C4-2B (cell line): Measurements from ENCODE around the gene ZBTB24.

ENCODE experiments used
- H3K27ac ChIP-seq: fragments of 450-650 bp; 2 replicates; pipeline ENCODE4 v1.5.1; 2017
- ZFX ChIP-seq: fragments of 450-650 bp; IDR thresholded peaks from 2 replicates; pipeline ENCODE4 v1.6.1; 2017
- TF ChIP-seq, protein P1 (sequence below): fragments of 450-650 bp; conservative IDR thresholded peaks from 2 replicates; pipeline ENCODE4 v1.5.1; 2017; ENCODE audit warnings: mild to moderate bottlenecking

ZBTB24 gene

GRCh38 chr6:109420751-109421150, 62.3 kb downstream of the ZBTB24 start:
- H3K27ac ChIP-seq, result no peak overlapping the region
- TF ChIP-seq, protein P1, sequence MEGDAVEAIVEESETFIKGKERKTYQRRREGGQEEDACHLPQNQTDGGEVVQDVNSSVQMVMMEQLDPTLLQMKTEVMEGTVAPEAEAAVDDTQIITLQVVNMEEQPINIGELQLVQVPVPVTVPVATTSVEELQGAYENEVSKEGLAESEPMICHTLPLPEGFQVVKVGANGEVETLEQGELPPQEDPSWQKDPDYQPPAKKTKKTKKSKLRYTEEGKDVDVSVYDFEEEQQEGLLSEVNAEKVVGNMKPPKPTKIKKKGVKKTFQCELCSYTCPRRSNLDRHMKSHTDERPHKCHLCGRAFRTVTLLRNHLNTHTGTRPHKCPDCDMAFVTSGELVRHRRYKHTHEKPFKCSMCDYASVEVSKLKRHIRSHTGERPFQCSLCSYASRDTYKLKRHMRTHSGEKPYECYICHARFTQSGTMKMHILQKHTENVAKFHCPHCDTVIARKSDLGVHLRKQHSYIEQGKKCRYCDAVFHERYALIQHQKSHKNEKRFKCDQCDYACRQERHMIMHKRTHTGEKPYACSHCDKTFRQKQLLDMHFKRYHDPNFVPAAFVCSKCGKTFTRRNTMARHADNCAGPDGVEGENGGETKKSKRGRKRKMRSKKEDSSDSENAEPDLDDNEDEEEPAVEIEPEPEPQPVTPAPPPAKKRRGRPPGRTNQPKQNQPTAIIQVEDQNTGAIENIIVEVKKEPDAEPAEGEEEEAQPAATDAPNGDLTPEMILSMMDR, result no peak
- no peak for TF ChIP-seq ZFX

DNA sequence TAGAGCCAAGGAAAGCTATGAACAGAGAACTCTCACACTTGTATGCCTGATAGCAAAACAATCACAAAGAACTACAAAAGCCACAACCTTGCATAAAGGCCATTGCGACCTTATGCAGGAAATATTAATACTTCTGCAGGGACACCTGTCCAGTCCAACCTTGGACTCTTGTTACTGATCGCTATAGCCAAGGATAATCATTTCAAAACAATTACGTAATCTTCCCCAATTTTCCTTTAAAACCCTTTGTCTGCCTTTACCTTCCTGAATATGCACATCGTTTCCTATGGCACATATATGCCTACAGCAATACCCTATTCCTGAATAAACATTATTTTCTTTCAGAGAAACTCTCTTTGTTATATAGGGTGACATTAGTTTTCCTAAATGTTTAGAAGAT, 65.4 kb downstream of the ZBTB24 start:
- H3K27ac ChIP-seq, result no peak overlapping the region
- TF ChIP-seq ZFX, result no peak
- TF ChIP-seq, protein P1, result no peak
